Loucy (cell line): ENCODE data around the gene DKKL1.

Source experiments
- CTCF ChIP-seq: fragments of 200-600 bp; sonication (generic); conservative IDR thresholded peaks from 2 replicates; pipeline ENCODE4 v1.5.1; 2014; ENCODE audit warnings: mild to moderate bottlenecking, antibody characterized with exemption, low read length
- EZH2phosphoT487 ChIP-seq: fragments of 200-600 bp; IDR thresholded peaks from 2 replicates; pipeline ENCODE4 v1.6.1; 2018; ENCODE audit warnings: antibody characterized with exemption, mild to moderate bottlenecking, moderate library complexity, borderline replicate concordance

- no peak for TF ChIP-seq CTCF
- no peak for TF ChIP-seq EZH2phosphoT487
Observed at GRCh38 chr19:49340069-49340864, 23.4 kb upstream of the DKKL1 start.
